ENCODE data around the gene IER5L. TPM values are rescaled to one million over a fixed set of nuclear protein-coding genes. Genes with fewer than 3 reads are reported as not detected.
"Not testable (repeated sequence)": the region's sequence is repeated elsewhere in the genome, so short reads cannot be mapped to it uniquely, and the experiment has no call there.

The IER5L gene
- total RNA-seq, 1 donor from 2014 or later: 37.5 TPM

DNA sequence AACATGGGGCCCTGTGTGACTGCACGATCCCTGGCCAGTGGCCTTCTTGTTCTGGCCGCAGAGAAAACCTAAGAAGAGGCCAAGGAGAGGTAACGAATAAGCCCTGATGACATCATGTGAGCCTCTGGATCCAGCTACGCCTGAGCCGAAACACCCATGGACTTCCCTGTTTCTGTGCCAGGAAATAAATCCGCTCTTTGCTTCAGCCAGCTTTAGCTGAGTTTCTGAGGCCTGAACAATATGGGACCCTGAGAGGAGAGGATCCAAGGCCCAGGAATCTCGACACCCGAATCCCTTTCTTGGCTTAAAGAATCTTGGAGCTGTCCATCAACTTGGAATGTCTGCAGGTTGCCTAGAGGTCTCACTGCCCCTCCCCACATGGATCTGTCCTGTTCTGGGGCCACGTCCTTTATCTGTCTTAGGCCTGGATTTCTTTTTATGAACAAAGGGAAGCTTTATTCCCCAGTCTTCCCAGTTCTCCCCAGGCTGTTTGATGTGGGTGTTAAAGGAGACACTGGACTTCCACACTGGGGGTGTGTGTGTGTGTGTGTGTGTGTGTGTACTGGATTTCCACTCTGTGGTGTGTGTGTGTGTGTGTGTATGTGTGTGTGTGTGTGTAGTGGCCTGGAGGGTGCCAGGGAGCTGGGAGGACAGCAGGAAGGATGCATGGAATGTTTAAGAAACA is 13.7 kb downstream of the IER5L start:
- Mint-ChIP-seq H3K27ac (peak overlapping the region; percentile 82), H3K9me3 (peaks cover 4% of the 10 kb centered on the region), H3K4me3 (peak overlapping the region; percentile 58), H3K36me3 (peaks cover 4% of the 10 kb centered on the region), H3K27me3 (no peaks in the 10 kb centered on the region), H3K4me1 (ENCODE audit: unreplicated experiment) (peaks cover 22% of the 10 kb centered on the region)
- TF ChIP-seq CTCF (conservative IDR thresholded peaks at IDR 0.05): no peak
- DNase-seq (ENCODE audit: extremely low spot score, unreplicated experiment): no peak

DNA sequence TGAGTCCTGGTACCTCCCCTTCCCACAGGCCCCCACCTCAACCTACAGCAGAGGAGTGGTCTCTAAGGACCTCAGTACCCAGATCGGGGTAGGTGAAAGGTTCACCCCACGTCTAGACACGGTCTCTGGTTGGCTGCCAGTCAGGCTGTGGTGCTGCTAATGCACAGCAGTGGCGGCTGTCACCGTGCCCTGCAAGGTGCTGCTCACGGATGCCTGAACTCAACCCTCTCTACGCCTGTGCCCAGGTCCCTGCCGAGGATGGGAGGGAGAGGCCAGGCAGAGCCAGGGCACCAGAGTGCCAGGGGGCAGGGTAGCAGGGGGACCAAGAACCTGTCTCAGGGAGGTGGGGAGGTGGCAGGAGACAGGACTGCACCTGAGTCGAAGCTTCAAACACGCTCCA is 14.3 kb downstream of the IER5L start:
- Mint-ChIP-seq H3K4me1 (ENCODE audit: unreplicated experiment) (peaks cover 22% of the 10 kb centered on the region), H3K27me3 (no peaks in the 10 kb centered on the region), H3K9me3 (peaks cover 4% of the 10 kb centered on the region), H3K36me3 (peaks cover 4% of the 10 kb centered on the region), H3K4me3 (no peak overlapping the region), H3K27ac (no peak overlapping the region)
- TF ChIP-seq CTCF (conservative IDR thresholded peaks at IDR 0.05): no peak
- DNase-seq (ENCODE audit: extremely low spot score, unreplicated experiment): peak; percentile 62

GRCh38 chr9:129163198-129163670 is 14.8 kb downstream of the IER5L start:
- H3K9me3 Mint-ChIP-seq; DNase-seq (ENCODE audit: extremely low spot score, unreplicated experiment); H3K36me3 Mint-ChIP-seq; H3K27ac Mint-ChIP-seq; H3K27me3 Mint-ChIP-seq; H3K4me3 Mint-ChIP-seq: not testable (repeated sequence)
- H3K4me1 Mint-ChIP-seq (ENCODE audit: unreplicated experiment): peaks cover 22% of the 10 kb centered on the region

DNA sequence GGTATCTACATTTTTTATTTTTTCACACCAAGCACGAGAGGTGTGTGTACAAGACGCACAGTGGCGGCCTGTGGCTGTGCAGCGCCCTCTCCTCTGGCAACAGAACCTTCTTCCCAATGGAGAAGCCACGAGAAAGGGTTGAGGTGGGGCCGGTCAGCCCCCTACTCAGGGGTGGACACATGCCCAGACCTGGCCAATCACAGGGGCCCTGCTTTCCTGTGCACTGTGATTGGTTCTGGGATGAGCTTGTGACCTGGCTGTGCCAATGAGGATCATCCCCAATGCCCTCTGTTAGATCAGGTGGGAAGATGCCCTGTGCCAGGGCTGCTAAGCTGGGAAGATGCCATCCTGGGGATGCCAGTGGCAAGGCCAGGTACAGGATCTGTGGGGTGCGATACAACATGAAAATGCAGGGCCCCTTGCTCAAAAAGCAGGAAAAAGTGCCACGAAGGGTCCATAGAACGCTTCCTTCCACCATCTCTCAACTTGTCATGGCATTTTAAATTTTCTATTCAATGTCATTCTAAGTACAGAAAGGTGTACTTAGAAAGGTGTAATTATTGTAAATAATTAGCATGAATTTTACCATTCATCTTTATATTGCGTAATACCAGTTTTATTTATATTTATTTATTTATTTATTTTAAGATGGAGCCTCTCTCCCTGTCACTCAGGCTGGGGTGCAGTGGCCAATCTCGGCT is 15.4 kb downstream of the IER5L start:
- Mint-ChIP-seq H3K4me3 (no peak overlapping the region), H3K4me1 (ENCODE audit: unreplicated experiment) (peaks cover 16% of the 10 kb centered on the region), H3K27me3 (no peaks in the 10 kb centered on the region), H3K36me3 (peaks cover 4% of the 10 kb centered on the region), H3K9me3 (peaks cover 4% of the 10 kb centered on the region), H3K27ac (no peak overlapping the region)
- peak; percentile 63 for DNase-seq (ENCODE audit: extremely low spot score, unreplicated experiment)
- no peak for TF ChIP-seq CTCF (conservative IDR thresholded peaks at IDR 0.05)

DNA sequence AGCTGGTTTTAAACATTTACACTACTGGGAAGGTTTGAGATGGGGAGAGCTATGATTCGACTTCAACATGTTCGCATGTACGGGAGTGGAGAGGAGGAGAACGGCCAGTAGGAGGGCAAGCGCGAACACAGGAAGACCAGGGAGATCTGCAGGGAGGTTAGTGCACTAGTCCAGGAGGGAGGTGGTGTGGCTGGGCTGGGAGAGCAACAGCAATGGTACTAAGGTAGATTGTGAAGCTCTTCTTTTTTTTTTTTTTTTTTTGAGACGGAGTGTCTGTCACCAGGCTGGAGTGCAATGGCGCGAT is 16.6 kb downstream of the IER5L start:
- Mint-ChIP-seq H3K4me3 (no peak overlapping the region), H3K36me3 (peaks cover 4% of the 10 kb centered on the region), H3K9me3 (peaks cover 4% of the 10 kb centered on the region), H3K4me1 (ENCODE audit: unreplicated experiment) (peaks cover 16% of the 10 kb centered on the region), H3K27me3 (no peaks in the 10 kb centered on the region), H3K27ac (peak overlapping the region; percentile 65)
- no peak for TF ChIP-seq CTCF (conservative IDR thresholded peaks at IDR 0.05)
- DNase-seq (ENCODE audit: extremely low spot score, unreplicated experiment): no peak
